Heart left ventricle (tissue), 16 donors: ENCODE results near the gene ELP6. TPM values are rescaled to one million over a fixed set of nuclear protein-coding genes. Genes with fewer than 3 reads are reported as not detected.
A peak's percentile ranks its signal among the peaks of the same experiment; 100 is the strongest.
"Not testable (repeated sequence)": the region's sequence is repeated elsewhere in the genome, so short reads cannot be mapped to it uniquely, and the experiment has no call there.

Experiments used
- ATAC-seq, 4 donors: fragments of 200-7000 bp; cut with Tn5 transposase; one replicate each; pipeline ENCODE4 v1.9.1; 2020 to 2022; ENCODE audit warnings: moderate library complexity in 4 of 4, mild to moderate bottlenecking in 3 of 4, moderate number of reproducible peaks in 1 of 4
- DNase-seq, 5 donors: peaks; one replicate each; pipeline ENCODE4 v3.0.0-alpha.2; 2020
- H3K27ac ChIP-seq, 12 donors: fragments of 200-600 bp; sonication (generic) in 4 of 12; one replicate each; pipeline versions ENCODE4 v1.5.0 to v1.8.0; 2016 to 2022; ENCODE audit warnings: mild to moderate bottlenecking in 2 of 12
- H3K27me3 ChIP-seq, 9 donors: fragments of 200-600 bp; sonication (generic) in 2 of 9; one replicate each; pipeline versions ENCODE4 v1.5.1 to v1.8.0; 2016 to 2022; ENCODE audit warnings: mild to moderate bottlenecking in 3 of 9
- H3K36me3 ChIP-seq, 9 donors: fragments of 200-600 bp; sonication (generic) in 2 of 9; one replicate each; pipeline versions ENCODE4 v1.5.0 to v1.8.0; 2018 to 2022; ENCODE audit warnings: mild to moderate bottlenecking in 2 of 9
- H3K4me1 ChIP-seq, 12 donors: fragments of 200-600 bp; sonication (generic) in 4 of 12; one replicate each; pipeline versions ENCODE4 v1.5.0 to v1.8.0; 2016 to 2022; ENCODE audit warnings: mild to moderate bottlenecking in 3 of 12
- H3K4me3 ChIP-seq, 12 donors: fragments of 200-600 bp; sonication (generic) in 4 of 12; one replicate each; pipeline versions ENCODE4 v1.5.0 to v1.8.0; 2017 to 2022; ENCODE audit warnings: mild to moderate bottlenecking in 9 of 12, moderate library complexity in 4 of 12
- H3K9me3 ChIP-seq, 12 donors: fragments of 200-600 bp; sonication (generic) in 4 of 12; one replicate each; pipeline versions ENCODE4 v1.5.0 to v1.8.0; 2016 to 2022; ENCODE audit warnings: mild to moderate bottlenecking in 1 of 12
- POLR2A ChIP-seq, 2 donors: fragments of 450-650 bp; IDR thresholded peaks; one replicate each; pipeline ENCODE4 v1.6.1; 2017; ENCODE audit warnings: antibody characterized with exemption in 2 of 2, mild to moderate bottlenecking in 2 of 2, moderate library complexity in 2 of 2
- WGBS, 4 donors: extraction: QIAGEN DNeasy Blood & Tissue Kit in 2 of 4; methylation state at CpG; one replicate each; pipeline versions ENCODE4 v1.1.5 to v1.1.7; 2013 to 2018; 5-methylcytosine and 5-hydroxymethylcytosine counted together
- intact Hi-C, 10 donors: fragments of 100-400 bp; cut with DNase I; formaldehyde crosslinking; loops; one replicate each; pipeline versions ENCODE4 v1.11.1 to v1.14.2; 2022
- polyA plus RNA-seq, 2 donors: library from polyadenylated mRNA; stranded (reverse); fragments of 200-250 nt; gene quantifications; one replicate each; pipeline ENCODE4 v1.2.3, GENCODE V29; 2013
- total RNA-seq, 9 donors: library from RNA; depleted of rRNA in 2 of 9; stranded (reverse); fragments of >200 nt in 2 of 9; fragmentation: NEBNext Ultra II Directional in 3 of 9; extraction: Animal tissue kit (Norgen Biotek cat#: 25700) in 3 of 9; gene quantifications; one replicate each; pipeline versions ENCODE4 v1.1.0 to v1.2.4, GENCODE V29; 2016 to 2023
- TF ChIP-seq, protein P1 (sequence below), 12 donors: fragments of 200-600 bp; sonication (generic) in 4 of 12; IDR thresholded peaks; one replicate each; pipeline versions ENCODE4 v1.5.0 to v1.8.0; 2018 to 2022; ENCODE audit warnings: antibody characterized with exemption in 12 of 12, mild to moderate bottlenecking in 5 of 12
- donor health status: ischemic (EF 13 %, LVEDD 7.1; RV severe dilation, severe dysfunction).
- donor health status: healthy with polysubstance abuse.
- donor health status: DM: no; HTN: yes; CAD: no.
- donor health status: DM: no; HTN: no; CAD: no.
- donor health status: ischemic (EF 25% LVEDD 6.9; RV normal size, moderate dysfunction).
- donor health status: ischemic (EF 25% LVEDD 5.7; RV mildly dilated, moderate dysfunction).
- donor health status: healthy.
- donor health status: DM: yes; HTN: yes; CAD: no.
- donor health status: ischemic (EF 35%, LVEDD 5.7; RV mildly dilated, moderate dysfunction).
- donor health status: nonischemic (EF 11% LVEDD 7.7; RV severe dilation, severe dysfunction).
- donor health status: DM: yes; HTN: yes; CAD: no.
- donor health status: PGD.
- donor health status: ischemic (EF 29% LVEDD 5.4; RV normal size, mild dysfunction).
- donor health status: nonischemic (EF 23%, LVEDD 6.1; RV moderate dilation, normal function).

The ELP6 gene
- total and polyA plus RNA-seq, 11 donors: 14.9 to 33.5 (median 20.0) TPM

DNA sequence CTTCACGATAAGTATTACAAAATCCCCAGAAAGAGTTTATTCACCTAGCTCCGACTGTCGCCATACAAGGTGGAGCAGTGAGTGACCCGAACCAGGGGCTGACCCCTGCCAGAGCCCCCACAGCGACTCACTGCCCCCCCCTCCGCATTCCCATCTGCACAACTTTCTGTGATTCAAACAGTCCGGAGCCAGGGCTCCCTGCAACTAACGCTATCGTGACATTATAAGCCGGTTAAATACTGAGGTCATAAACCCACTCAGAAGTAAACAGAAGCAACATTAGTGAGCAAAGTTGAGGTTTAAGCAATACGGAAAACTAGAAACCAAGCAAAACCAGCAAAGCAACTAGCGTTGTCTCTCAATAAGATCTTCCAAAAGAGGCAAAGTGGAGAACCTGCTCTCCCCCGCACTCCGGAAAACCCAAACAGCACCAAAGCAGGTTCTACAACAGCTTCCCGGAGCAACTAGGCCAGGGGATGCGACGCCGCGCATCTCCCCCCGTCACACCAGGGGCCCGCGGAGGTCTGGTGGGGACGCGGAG is 38.4 kb downstream of the ELP6 start:
- H3K27me3 ChIP-seq: no peaks in the 10 kb centered on the region
- H3K27ac ChIP-seq: peak overlapping the region; percentile 35 to 93 (median 85)
- 1 to 2% (median 2%) methylated on average over 16 to 24 of the region's 24 CpGs for WGBS, 4 donors
- intact Hi-C loops: loop anchor here in 4 of 10 donors (1.0 to 5.0 kb wide), 3 partner anchors 53 to 93 kb away; partner anchors contain the start of gene PTPN23 (in 1 of the 4)
- ATAC-seq (peak in 1 of 4 donors; percentile 7), DNase-seq (no peak)
- H3K36me3 ChIP-seq: no peaks in the 10 kb centered on the region
- peaks cover 0 to 30% (median 16%) of the 10 kb centered on the region in 12 donors for H3K4me1 ChIP-seq
- TF ChIP-seq, protein P1, sequence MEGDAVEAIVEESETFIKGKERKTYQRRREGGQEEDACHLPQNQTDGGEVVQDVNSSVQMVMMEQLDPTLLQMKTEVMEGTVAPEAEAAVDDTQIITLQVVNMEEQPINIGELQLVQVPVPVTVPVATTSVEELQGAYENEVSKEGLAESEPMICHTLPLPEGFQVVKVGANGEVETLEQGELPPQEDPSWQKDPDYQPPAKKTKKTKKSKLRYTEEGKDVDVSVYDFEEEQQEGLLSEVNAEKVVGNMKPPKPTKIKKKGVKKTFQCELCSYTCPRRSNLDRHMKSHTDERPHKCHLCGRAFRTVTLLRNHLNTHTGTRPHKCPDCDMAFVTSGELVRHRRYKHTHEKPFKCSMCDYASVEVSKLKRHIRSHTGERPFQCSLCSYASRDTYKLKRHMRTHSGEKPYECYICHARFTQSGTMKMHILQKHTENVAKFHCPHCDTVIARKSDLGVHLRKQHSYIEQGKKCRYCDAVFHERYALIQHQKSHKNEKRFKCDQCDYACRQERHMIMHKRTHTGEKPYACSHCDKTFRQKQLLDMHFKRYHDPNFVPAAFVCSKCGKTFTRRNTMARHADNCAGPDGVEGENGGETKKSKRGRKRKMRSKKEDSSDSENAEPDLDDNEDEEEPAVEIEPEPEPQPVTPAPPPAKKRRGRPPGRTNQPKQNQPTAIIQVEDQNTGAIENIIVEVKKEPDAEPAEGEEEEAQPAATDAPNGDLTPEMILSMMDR (IDR thresholded peaks at IDR 0.05): no peak
- no peak for TF ChIP-seq POLR2A (IDR thresholded peaks at IDR 0.05)
- peak overlapping the region; percentile 69 to 100 (median 95) for H3K4me3 ChIP-seq
- H3K9me3 ChIP-seq: no peaks in the 10 kb centered on the region

DNA sequence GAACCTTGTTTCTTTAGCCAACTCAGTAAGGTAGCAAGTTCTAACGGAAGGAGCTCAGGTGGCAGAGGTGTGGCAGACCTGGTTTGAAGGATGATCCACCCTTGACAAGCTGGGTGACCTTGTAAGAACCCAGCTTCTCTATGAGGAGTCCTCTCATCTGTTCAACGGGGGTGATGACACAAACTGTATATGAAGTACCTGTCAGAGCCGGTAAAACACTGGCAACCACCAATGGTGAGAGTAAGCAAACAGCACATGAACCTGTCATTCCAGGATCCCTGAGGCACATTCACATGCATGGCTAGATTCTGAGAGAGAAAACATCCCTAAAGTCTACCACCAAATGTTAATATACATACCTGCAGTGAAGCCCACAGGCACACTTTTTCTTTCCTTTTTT is 40.1 kb downstream of the ELP6 start:
- Histone ChIP-seq H3K36me3 (no peaks in the 10 kb centered on the region), H3K27ac (no peak overlapping the region), H3K27me3 (no peaks in the 10 kb centered on the region), H3K4me3 (no peak overlapping the region), H3K9me3 (peaks cover 0 to under 1% (median 0%) of the 10 kb centered on the region in 12 donors), H3K4me1 (peaks cover 0 to 30% (median 16%) of the 10 kb centered on the region in 12 donors)
- DNase-seq (no peak), ATAC-seq (no peak)
- TF ChIP-seq POLR2A (IDR thresholded peaks at IDR 0.05): no peak
- TF ChIP-seq, protein P1 (IDR thresholded peaks at IDR 0.05): no peak
- WGBS, 4 donors: 59 to 66% (median 64%) methylated on average over 3 of the region's 3 CpGs
- intact Hi-C loops: loop anchor here in 1 of 10 donors (2.0 kb wide), 1 partner anchor 51 kb away; no protein-coding TSS in a partner anchor

DNA sequence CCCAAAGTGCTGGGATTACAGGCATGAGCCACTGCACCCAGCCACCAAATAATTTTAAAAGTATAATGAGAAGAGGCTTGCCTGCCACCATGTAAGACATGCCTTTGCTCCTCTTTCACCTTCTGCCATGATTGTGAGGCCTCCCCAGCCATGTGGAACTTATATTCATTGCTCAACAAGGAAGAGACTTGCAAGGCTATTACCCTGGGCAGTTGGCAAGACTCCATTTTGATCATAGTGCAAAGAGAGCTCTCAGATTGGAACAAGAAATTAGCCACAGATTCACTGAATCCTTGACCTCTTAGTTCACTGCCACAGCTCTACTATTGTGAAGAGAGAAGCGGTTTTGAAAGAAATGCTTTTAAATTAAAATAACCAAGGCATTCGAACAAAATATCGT is 43.9 kb downstream of the ELP6 start:
- 82 to 94% (median 93%) methylated on average over 3 of the region's 3 CpGs for WGBS, 4 donors
- H3K4me1 ChIP-seq: peaks cover 0 to 31% (median 6%) of the 10 kb centered on the region in 12 donors
- DNase-seq: no peak
- no peak for ATAC-seq
- no peak overlapping the region for H3K4me3 ChIP-seq
- no peaks in the 10 kb centered on the region for H3K36me3 ChIP-seq
- intact Hi-C loops: no loop called here
- no peak overlapping the region for H3K27ac ChIP-seq
- no peaks in the 10 kb centered on the region for H3K27me3 ChIP-seq
- peaks cover 0 to 6% (median 0%) of the 10 kb centered on the region in 12 donors for H3K9me3 ChIP-seq
- no peak for TF ChIP-seq POLR2A (IDR thresholded peaks at IDR 0.05)

DNA sequence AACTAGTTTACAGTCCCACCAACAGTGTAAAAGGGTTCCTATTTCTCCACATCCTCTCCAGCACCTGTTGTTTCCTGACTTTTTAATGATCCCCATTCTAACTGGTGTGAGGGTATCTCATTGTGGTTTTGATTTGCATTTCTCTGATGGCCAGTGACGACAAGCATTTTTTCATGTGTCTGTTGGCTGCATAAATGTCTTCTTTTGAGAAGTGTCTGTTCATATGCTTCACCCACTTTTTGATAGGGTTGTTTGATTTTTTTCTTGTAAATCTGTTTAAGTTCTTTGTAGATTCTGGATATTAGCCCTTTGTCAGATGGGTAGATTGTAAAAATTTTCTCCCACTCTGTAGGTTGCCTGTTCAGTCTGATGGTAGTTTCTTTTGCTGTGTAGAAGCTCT is 45.2 kb downstream of the ELP6 start:
- H3K27me3 ChIP-seq, H3K4me3 ChIP-seq, H3K27ac ChIP-seq, DNase-seq, intact Hi-C loops, ATAC-seq, H3K9me3 ChIP-seq, H3K36me3 ChIP-seq: not testable (repeated sequence)
- WGBS, 4 donors: 93 to 100% (median 99%) methylated on average over 1 of the region's 1 CpG
- H3K4me1 ChIP-seq: peaks cover 0 to 24% (median under 1%) of the 10 kb centered on the region in 12 donors

DNA sequence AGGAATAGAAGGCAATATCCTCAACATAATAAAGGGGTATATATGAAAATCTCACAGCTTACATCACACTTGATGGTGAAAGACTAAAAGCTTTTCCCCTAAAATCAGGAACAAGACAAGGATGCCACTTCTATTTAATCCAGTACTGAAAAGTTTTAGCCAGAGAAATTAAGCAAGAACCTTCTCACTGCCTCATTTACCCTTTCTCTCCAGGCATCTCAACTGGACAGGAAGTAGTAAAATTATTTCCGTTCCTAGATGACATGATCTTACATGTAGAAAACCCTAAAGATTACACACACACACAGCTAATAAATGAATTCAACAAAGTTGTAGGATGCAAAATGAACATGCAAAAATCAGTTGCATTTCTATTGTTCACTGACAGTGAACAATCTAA is 48.9 kb downstream of the ELP6 start:
- ATAC-seq (no peak), DNase-seq (no peak)
- peaks cover 0 to 12% (median 0%) of the 10 kb centered on the region in 12 donors for H3K9me3 ChIP-seq
- H3K36me3 ChIP-seq: no peaks in the 10 kb centered on the region
- intact Hi-C loops: no loop called here
- no peak overlapping the region for H3K27ac ChIP-seq
- WGBS, 4 donors: 61 to 72% (median 65%) methylated on average over 1 of the region's 1 CpG
- no peak for TF ChIP-seq POLR2A (IDR thresholded peaks at IDR 0.05)
- TF ChIP-seq, protein P1 (IDR thresholded peaks at IDR 0.05): no peak
- H3K4me1 ChIP-seq: peaks cover 0 to 31% (median 6%) of the 10 kb centered on the region in 12 donors
- no peak overlapping the region for H3K4me3 ChIP-seq
- no peaks in the 10 kb centered on the region for H3K27me3 ChIP-seq

DNA sequence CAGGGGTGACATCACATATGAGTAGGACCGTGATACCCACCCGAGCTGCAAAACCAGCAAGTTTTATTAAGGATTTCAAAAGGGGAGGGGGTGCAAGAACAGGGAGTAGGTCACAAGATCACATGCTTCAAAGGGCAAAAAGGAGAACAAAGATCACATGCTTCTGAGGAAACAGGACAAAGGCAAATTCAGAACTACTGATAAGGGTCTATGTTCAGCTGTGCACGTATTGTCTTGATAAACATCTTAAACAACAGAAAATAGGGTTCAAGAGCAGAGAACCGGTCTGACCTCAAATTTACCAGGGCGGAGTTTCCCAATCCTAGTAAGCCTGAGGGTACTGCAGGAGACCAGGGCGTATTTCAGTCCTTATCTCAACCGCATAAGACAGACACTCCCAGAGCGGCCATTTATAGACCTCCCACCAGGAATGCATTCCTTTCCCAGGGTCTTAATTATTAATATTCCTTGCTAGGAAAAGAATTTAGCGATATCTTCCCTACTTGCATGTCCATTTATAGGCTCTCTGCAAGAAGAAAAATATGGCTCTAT is 53.9 kb downstream of the ELP6 start:
- peaks cover 0 to 17% (median 6%) of the 10 kb centered on the region in 12 donors for H3K4me1 ChIP-seq
- ATAC-seq, H3K27ac ChIP-seq, intact Hi-C loops, H3K27me3 ChIP-seq, H3K4me3 ChIP-seq, H3K36me3 ChIP-seq, DNase-seq: not testable (repeated sequence)
- 83 to 89% (median 88%) methylated on average over 9 of the region's 9 CpGs for WGBS, 4 donors
- peaks cover 0 to 12% (median 0%) of the 10 kb centered on the region in 12 donors for H3K9me3 ChIP-seq
